HEK293 (cell line): ENCODE measurements around the gene CHM.

ENCODE experiments used
- HOXD13 ChIP-seq: sonication (generic); formaldehyde crosslinking; IDR thresholded peaks from 2 replicates; pipeline ENCODE4 v1.8.0; 2022; ENCODE audit warnings: missing genetic modification reagents, borderline replicate concordance
- PBX3 ChIP-seq: sonication (generic); formaldehyde crosslinking; IDR thresholded peaks from 2 replicates; pipeline ENCODE4 v1.8.1; 2022; ENCODE audit warnings: mild to moderate bottlenecking, moderate library complexity, missing genetic modification reagents
- SP2 ChIP-seq: fragments of 450-650 bp; formaldehyde crosslinking; IDR thresholded peaks from 2 replicates; pipeline ENCODE4 v1.5.1; 2016; ENCODE audit warnings: missing biosample characterization, missing genetic modification characterization
- YY1 ChIP-seq: fragments of 450-650 bp; formaldehyde crosslinking; IDR thresholded peaks from 2 replicates; pipeline ENCODE4 v1.5.1; 2018; ENCODE audit warnings: missing biosample characterization, missing genetic modification characterization
- ZFP41 ChIP-seq: fragments of 450-650 bp; formaldehyde crosslinking; IDR thresholded peaks from 2 replicates; pipeline ENCODE4 v1.5.1; 2016; ENCODE audit warnings: missing biosample characterization, missing genetic modification characterization, borderline replicate concordance
- ZNF664 ChIP-seq: fragments of 450-650 bp; formaldehyde crosslinking; IDR thresholded peaks from 2 replicates; pipeline ENCODE4 v1.5.1; 2016; ENCODE audit warnings: missing biosample characterization, missing genetic modification characterization
- ZNF843 ChIP-seq: fragments of 450-650 bp; formaldehyde crosslinking; IDR thresholded peaks from 2 replicates; pipeline ENCODE4 v1.5.1; 2016; ENCODE audit warnings: missing biosample characterization, missing genetic modification characterization
- TF ChIP-seq, protein P1 (sequence below): fragments of 450-650 bp; formaldehyde crosslinking; IDR thresholded peaks from 2 replicates; pipeline ENCODE4 v1.5.1; 2016; ENCODE audit warnings: missing biosample characterization, missing genetic modification characterization
- TF ChIP-seq, protein P2 (sequence below): fragments of 450-650 bp; formaldehyde crosslinking; IDR thresholded peaks from 2 replicates; pipeline ENCODE4 v1.5.1; 2016; ENCODE audit warnings: missing biosample characterization, missing genetic modification characterization, low read depth

- TF ChIP-seq YY1 (no peak), HOXD13 (CRISPR knock-in tag) (no peak), SP2 (no peak), ZNF664 (tag by site-specific recombination) (no peak), ZFP41 (no peak), ZNF843 (no peak), PBX3 (CRISPR knock-in tag) (no peak)
- TF ChIP-seq, protein P1, sequence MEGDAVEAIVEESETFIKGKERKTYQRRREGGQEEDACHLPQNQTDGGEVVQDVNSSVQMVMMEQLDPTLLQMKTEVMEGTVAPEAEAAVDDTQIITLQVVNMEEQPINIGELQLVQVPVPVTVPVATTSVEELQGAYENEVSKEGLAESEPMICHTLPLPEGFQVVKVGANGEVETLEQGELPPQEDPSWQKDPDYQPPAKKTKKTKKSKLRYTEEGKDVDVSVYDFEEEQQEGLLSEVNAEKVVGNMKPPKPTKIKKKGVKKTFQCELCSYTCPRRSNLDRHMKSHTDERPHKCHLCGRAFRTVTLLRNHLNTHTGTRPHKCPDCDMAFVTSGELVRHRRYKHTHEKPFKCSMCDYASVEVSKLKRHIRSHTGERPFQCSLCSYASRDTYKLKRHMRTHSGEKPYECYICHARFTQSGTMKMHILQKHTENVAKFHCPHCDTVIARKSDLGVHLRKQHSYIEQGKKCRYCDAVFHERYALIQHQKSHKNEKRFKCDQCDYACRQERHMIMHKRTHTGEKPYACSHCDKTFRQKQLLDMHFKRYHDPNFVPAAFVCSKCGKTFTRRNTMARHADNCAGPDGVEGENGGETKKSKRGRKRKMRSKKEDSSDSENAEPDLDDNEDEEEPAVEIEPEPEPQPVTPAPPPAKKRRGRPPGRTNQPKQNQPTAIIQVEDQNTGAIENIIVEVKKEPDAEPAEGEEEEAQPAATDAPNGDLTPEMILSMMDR = no peak
- TF ChIP-seq, protein P2, sequence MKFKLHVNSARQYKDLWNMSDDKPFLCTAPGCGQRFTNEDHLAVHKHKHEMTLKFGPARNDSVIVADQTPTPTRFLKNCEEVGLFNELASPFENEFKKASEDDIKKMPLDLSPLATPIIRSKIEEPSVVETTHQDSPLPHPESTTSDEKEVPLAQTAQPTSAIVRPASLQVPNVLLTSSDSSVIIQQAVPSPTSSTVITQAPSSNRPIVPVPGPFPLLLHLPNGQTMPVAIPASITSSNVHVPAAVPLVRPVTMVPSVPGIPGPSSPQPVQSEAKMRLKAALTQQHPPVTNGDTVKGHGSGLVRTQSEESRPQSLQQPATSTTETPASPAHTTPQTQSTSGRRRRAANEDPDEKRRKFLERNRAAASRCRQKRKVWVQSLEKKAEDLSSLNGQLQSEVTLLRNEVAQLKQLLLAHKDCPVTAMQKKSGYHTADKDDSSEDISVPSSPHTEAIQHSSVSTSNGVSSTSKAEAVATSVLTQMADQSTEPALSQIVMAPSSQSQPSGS (tag by site-specific recombination) = no peak
Measured at GRCh38 chrX:85995641-85996040, 51.7 kb downstream of the CHM start.
